Keratinocyte (primary cell): ENCODE data around the gene LANCL2. TPM values are rescaled to one million over a fixed set of nuclear protein-coding genes. Genes with fewer than 3 reads are reported as not detected.
"Not testable (repeated sequence)": the region's sequence is repeated elsewhere in the genome, so short reads cannot be mapped to it uniquely, and the experiment has no call there.

Source experiments
- DNase-seq: peaks from one replicate; pipeline ENCODE4 v3.0.0-alpha.2; 2011; ENCODE audit warnings: low read depth, missing footprints, low spot score
- FAIRE-seq: peaks from 2 replicates; lab custom pipeline; 2011; peaks lifted over from hg19 to GRCh38; lab: Jason Lieb, UNC
- H2AFZ ChIP-seq: 2 replicates; pipeline ENCODE4 v1.6.0; 2012; ENCODE audit warnings: low read length, control low read depth, inconsistent platforms; ENCODE audit not compliant: control insufficient read depth
- H3K27ac ChIP-seq: 2 replicates; pipeline ENCODE4 v1.5.1; 2011; ENCODE audit warnings: low read length; ENCODE audit not compliant: control insufficient read depth, insufficient read depth
- H3K27me3 ChIP-seq: 3 replicates; pipeline ENCODE4 v1.6.0; 2011; ENCODE audit warnings: low read length; ENCODE audit not compliant: control insufficient read depth, insufficient read depth; ENCODE audit errors: extremely low read depth
- H3K36me3 ChIP-seq, 2 experiments: 2 replicates in 1 of 2; 3 replicates in 1 of 2; pipeline ENCODE4 v1.5.1; 2011; ENCODE audit warnings: low read length in 2 of 2, mild to moderate bottlenecking in 1 of 2; ENCODE audit not compliant: control insufficient read depth in 2 of 2, insufficient read depth in 2 of 2; ENCODE audit errors: extremely low read depth in 1 of 2
- H3K4me1 ChIP-seq: 3 replicates; pipeline ENCODE4 v1.5.1; 2011; ENCODE audit warnings: low read length; ENCODE audit not compliant: control insufficient read depth, insufficient read depth; ENCODE audit errors: extremely low read depth
- H3K4me2 ChIP-seq: 3 replicates; pipeline ENCODE4 v1.6.0; 2011; ENCODE audit warnings: low read depth, low read length; ENCODE audit not compliant: control insufficient read depth, insufficient read depth; ENCODE audit errors: extremely low read depth
- H3K4me3 ChIP-seq, 3 experiments: fragments of 200-600 bp in 1 of 3; sonication (generic) in 1 of 3; 2 replicates in 2 of 3; 3 replicates in 1 of 3; pipeline ENCODE4 v1.5.1; 2011 to 2016; ENCODE audit warnings: low read length in 3 of 3, mild to moderate bottlenecking in 3 of 3, control low read depth in 2 of 3, inconsistent platforms in 1 of 3, low read depth in 1 of 3, mixed read lengths in 1 of 3, mixed run types in 1 of 3, moderate library complexity in 1 of 3; ENCODE audit not compliant: control insufficient read depth in 2 of 3, insufficient read depth in 2 of 3; ENCODE audit errors: extremely low read depth in 1 of 3
- H3K79me2 ChIP-seq: 2 replicates; pipeline ENCODE4 v1.6.0; 2012; ENCODE audit warnings: low read length; ENCODE audit not compliant: control insufficient read depth, insufficient read depth
- H3K9ac ChIP-seq: 3 replicates; pipeline ENCODE4 v1.6.0; 2011; ENCODE audit warnings: low read length; ENCODE audit not compliant: control insufficient read depth, insufficient read depth; ENCODE audit errors: extremely low read depth
- H3K9me1 ChIP-seq: 3 replicates; pipeline ENCODE4 v1.6.0; 2011; ENCODE audit warnings: low read length; ENCODE audit not compliant: control insufficient read depth, insufficient read depth; ENCODE audit errors: extremely low read depth
- H3K9me3 ChIP-seq: 2 replicates; pipeline ENCODE4 v1.5.1; 2012; ENCODE audit warnings: low read depth, low read length; ENCODE audit not compliant: control insufficient read depth
- H4K20me1 ChIP-seq: 3 replicates; pipeline ENCODE4 v1.6.0; 2011; ENCODE audit warnings: low read length; ENCODE audit not compliant: control insufficient read depth, insufficient read depth; ENCODE audit errors: extremely low read depth
- EZH2 ChIP-seq: IDR thresholded peaks from one replicate; pipeline ENCODE4 v1.6.1; 2012; ENCODE audit warnings: inconsistent platforms, mild to moderate bottlenecking, low read length, moderate library complexity
- dilution Hi-C: fragments of 300-500 bp; cut with MboI; formaldehyde crosslinking; loops from one replicate; pipeline ENCODE4 v1.7.0; 2020; ENCODE audit warnings: low sequenced_read_pairs; ENCODE audit not compliant: extremely low pct_ligation_motif_present
- polyA plus RNA-seq, 5 experiments: library from polyadenylated mRNA; depleted of rRNA in 3 of 5; stranded (reverse) in 3 of 5; stranded (forward) in 1 of 5; unstranded in 1 of 5; fragments of >200 nt; gene quantifications; 1 replicate in 1 of 5; 2 replicates in 3 of 5; 3 replicates in 1 of 5; pipeline versions ENCODE4 v1.2.1 to v1.2.3, GENCODE V29; 2011 to 2012; ENCODE audit warnings: missing spikeins in 2 of 5, low read depth in 1 of 5, low replicate concordance in 1 of 5
- TF ChIP-seq, protein P1 (sequence below), 3 experiments: IDR thresholded peaks in 1 of 3; conservative IDR thresholded peaks in 1 of 3; optimal IDR thresholded peaks in 1 of 3; 2 replicates in 2 of 3; 3 replicates in 1 of 3; pipeline versions ENCODE3 to v1.5.1; 2011; ENCODE audit warnings: low read length in 3 of 3, mild to moderate bottlenecking in 3 of 3, moderate library complexity in 2 of 3, control low read depth in 1 of 3, inconsistent platforms in 1 of 3; ENCODE audit not compliant: insufficient read depth in 2 of 3; ENCODE audit errors: extremely low read depth in 1 of 3

Gene LANCL2
- polyA plus RNA-seq, 1 donor (not counting 4 experiments of a cell fraction or from before 2014, with no cell fraction given) = 14.5 TPM

DNA sequence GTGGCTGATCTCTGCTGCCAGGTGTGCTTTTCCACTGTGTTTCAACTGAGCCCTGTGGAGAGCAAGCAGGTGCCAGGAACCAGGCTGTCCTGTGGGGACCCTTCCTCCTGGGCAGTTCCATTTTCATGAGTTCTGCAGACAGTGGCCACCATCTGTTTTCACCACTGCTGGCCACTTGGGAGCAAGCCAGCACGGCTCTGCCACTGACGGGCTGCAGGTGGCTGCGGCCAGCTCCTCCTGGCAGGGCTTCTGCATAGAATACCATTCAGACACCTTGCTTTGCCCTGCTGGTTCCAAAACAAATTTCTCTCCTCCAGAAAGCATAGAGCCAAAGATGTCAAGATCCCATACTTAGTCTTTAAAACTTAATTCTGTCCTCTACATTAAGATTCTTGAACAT lies 48.3 kb downstream of the LANCL2 start:
- dilution Hi-C loops = loop anchor here (25.0 kb wide), 1 partner anchor 126 kb away; no protein-coding TSS in a partner anchor
- Histone ChIP-seq H3K27me3 (no peaks in the 10 kb centered on the region), H3K4me1 (no peaks in the 10 kb centered on the region), H3K9ac (no peak overlapping the region), H3K4me2 (no peak overlapping the region), H2AFZ (no peak overlapping the region), H3K9me1 (no peaks in the 10 kb centered on the region), H4K20me1 (no peaks in the 10 kb centered on the region), H3K9me3 (no peaks in the 10 kb centered on the region), H3K79me2 (no peaks in the 10 kb centered on the region), H3K27ac (no peak overlapping the region), H3K4me3 (no peak overlapping the region), H3K36me3 (no peaks in the 10 kb centered on the region)
- no peak for FAIRE-seq
- TF ChIP-seq, protein P1, sequence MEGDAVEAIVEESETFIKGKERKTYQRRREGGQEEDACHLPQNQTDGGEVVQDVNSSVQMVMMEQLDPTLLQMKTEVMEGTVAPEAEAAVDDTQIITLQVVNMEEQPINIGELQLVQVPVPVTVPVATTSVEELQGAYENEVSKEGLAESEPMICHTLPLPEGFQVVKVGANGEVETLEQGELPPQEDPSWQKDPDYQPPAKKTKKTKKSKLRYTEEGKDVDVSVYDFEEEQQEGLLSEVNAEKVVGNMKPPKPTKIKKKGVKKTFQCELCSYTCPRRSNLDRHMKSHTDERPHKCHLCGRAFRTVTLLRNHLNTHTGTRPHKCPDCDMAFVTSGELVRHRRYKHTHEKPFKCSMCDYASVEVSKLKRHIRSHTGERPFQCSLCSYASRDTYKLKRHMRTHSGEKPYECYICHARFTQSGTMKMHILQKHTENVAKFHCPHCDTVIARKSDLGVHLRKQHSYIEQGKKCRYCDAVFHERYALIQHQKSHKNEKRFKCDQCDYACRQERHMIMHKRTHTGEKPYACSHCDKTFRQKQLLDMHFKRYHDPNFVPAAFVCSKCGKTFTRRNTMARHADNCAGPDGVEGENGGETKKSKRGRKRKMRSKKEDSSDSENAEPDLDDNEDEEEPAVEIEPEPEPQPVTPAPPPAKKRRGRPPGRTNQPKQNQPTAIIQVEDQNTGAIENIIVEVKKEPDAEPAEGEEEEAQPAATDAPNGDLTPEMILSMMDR (optimal IDR thresholded peaks at IDR 0.05 in 1 of 3, IDR thresholded peaks at IDR 0.05 in 1 of 3, conservative IDR thresholded peaks at IDR 0.05 in 1 of 3; ENCODE audit: extremely low read depth in 1 of 3, insufficient read depth in 2 of 3, low read length in 3 of 3) = no peak
- no peak for TF ChIP-seq EZH2
- no peak for DNase-seq

DNA sequence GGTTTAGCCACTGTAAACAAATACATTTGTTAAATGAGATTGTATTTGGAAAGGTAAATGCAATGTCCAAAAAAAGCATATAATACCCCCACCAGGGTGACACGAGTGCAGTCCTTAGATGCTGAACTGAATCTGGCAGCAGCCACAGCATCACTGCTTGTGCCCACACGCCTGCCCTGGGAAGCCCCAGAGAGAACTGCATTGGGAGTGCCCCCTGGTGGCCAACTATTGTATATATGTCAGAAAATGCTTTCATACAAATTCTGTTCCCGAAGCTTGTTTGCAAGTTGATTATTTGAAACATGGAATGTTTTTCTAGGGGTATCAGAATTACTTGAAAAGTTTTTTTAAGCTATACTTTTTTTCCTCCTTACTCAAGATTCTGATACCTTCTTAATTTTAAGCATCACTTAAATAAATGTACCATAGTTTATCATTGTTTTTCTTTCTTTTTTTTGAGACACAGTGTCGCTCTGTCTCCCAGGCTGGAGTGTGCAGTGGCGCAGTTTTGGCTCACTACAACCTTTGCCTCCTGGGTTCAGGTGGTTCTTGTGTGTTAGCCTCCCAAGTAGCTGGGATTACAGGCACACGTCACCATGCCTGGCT lies 50.1 kb downstream of the LANCL2 start:
- H2AFZ ChIP-seq = no peak overlapping the region
- peak; percentile 30 for DNase-seq
- no peaks in the 10 kb centered on the region for H4K20me1 ChIP-seq
- H3K9me3 ChIP-seq = no peaks in the 10 kb centered on the region
- TF ChIP-seq, protein P1 (optimal IDR thresholded peaks at IDR 0.05 in 1 of 3, IDR thresholded peaks at IDR 0.05 in 1 of 3, conservative IDR thresholded peaks at IDR 0.05 in 1 of 3; ENCODE audit: extremely low read depth in 1 of 3, insufficient read depth in 2 of 3, low read length in 3 of 3) = peak; percentile 70 to 77 (median 75)
- no peak for TF ChIP-seq EZH2
- peak; percentile 81 for FAIRE-seq
- H3K27me3 ChIP-seq = no peaks in the 10 kb centered on the region
- no peaks in the 10 kb centered on the region for H3K4me1 ChIP-seq
- H3K9me1 ChIP-seq = no peaks in the 10 kb centered on the region
- dilution Hi-C loops = loop anchor here (25.0 kb wide), 1 partner anchor 128 kb away; no protein-coding TSS in a partner anchor
- no peak overlapping the region for H3K9ac ChIP-seq
- no peaks in the 10 kb centered on the region for H3K36me3 ChIP-seq
- H3K4me3 ChIP-seq = no peak overlapping the region
- H3K27ac ChIP-seq = no peak overlapping the region
- H3K4me2 ChIP-seq = no peak overlapping the region
- H3K79me2 ChIP-seq = no peaks in the 10 kb centered on the region

DNA sequence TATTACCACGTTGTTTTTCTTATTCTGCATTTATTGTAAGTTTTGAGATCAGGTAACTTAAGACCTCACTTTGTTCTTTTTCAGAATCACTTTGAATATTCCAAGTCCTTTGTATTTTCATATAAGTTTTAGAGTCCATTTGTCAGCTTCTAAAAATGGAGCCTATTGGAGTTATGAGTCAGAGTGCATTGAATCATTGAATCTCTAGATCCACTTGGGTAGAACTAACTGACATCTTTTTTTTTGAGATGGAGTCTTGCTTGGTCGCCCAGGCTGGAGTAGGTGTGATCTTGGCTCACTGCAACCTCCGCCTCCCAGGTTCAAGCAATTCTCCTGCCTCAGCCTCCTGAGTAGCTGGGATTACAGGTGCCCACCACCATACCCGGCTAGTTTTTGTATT lies 52.3 kb downstream of the LANCL2 start:
- not testable (repeated sequence) for H3K36me3 ChIP-seq, H3K79me2 ChIP-seq, H3K9me3 ChIP-seq, H3K4me1 ChIP-seq, H3K4me3 ChIP-seq, H3K9ac ChIP-seq, H2AFZ ChIP-seq, H3K27ac ChIP-seq, DNase-seq, H3K4me2 ChIP-seq, H3K27me3 ChIP-seq, H3K9me1 ChIP-seq, FAIRE-seq, H4K20me1 ChIP-seq
- dilution Hi-C loops = loop anchor here (25.0 kb wide), 1 partner anchor 130 kb away; no protein-coding TSS in a partner anchor
